Hematopoietic multipotent progenitor cell treated with erythropoietin and hydrocortisone succinate and interleukin-3 and kit ligand, for 6 days (in vitro differentiated cells): Measurements from ENCODE around the gene LGR6.
A peak's percentile ranks its signal among the peaks of the same experiment; 100 is the strongest.
"Not testable (repeated sequence)": the region's sequence is repeated elsewhere in the genome, so short reads cannot be mapped to it uniquely, and the experiment has no call there.

Source experiments
- DNase-seq: peaks from one replicate; pipeline ENCODE4 v3.0.0-alpha.2; 2015

LGR6 gene

GRCh38 chr1:202223121-202223860 is 29.7 kb downstream of the LGR6 start:
- DNase-seq = no peak

GRCh38 chr1:202224453-202224852 is 30.9 kb downstream of the LGR6 start:
- no peak for DNase-seq

GRCh38 chr1:202225131-202225530 is 31.5 kb downstream of the LGR6 start:
- DNase-seq = no peak

- no peak for DNase-seq
Measured at GRCh38 chr1:202227053-202227672, 33.6 kb downstream of the LGR6 start.

- no peak for DNase-seq
Measured at GRCh38 chr1:202227997-202228401, 34.4 kb downstream of the LGR6 start.

GRCh38 chr1:202228484-202229122 is 35.0 kb downstream of the LGR6 start:
- no peak for DNase-seq

- no peak for DNase-seq
Measured at GRCh38 chr1:202229376-202229775, 35.8 kb downstream of the LGR6 start.

- no peak for DNase-seq
Measured at GRCh38 chr1:202230061-202230938, 36.7 kb downstream of the LGR6 start.

GRCh38 chr1:202230939-202231645 is 37.5 kb downstream of the LGR6 start:
- DNase-seq = no peak

- no peak for DNase-seq
Measured at GRCh38 chr1:202233171-202233570, 39.6 kb downstream of the LGR6 start.

GRCh38 chr1:202233804-202234203 is 40.2 kb downstream of the LGR6 start:
- no peak for DNase-seq

- DNase-seq = no peak
Measured at GRCh38 chr1:202234331-202235002, 40.9 kb downstream of the LGR6 start.

- DNase-seq = no peak
Measured at GRCh38 chr1:202235003-202235660, 41.5 kb downstream of the LGR6 start.

GRCh38 chr1:202235856-202236837 is 42.5 kb downstream of the LGR6 start:
- peak; percentile 82 for DNase-seq

GRCh38 chr1:202237052-202237451 is 43.5 kb downstream of the LGR6 start:
- peak; percentile 76 for DNase-seq

GRCh38 chr1:202238914-202239313 is 45.3 kb downstream of the LGR6 start:
- no peak for DNase-seq

GRCh38 chr1:202240226-202240625 is 46.6 kb downstream of the LGR6 start:
- not testable (repeated sequence) for DNase-seq

- DNase-seq = no peak
Measured at GRCh38 chr1:202240956-202241355, 47.4 kb downstream of the LGR6 start.

GRCh38 chr1:202241376-202242079 is 47.9 kb downstream of the LGR6 start:
- no peak for DNase-seq

- no peak for DNase-seq
Measured at GRCh38 chr1:202242080-202242419, 48.5 kb downstream of the LGR6 start.
